GM19043 (cell line): ENCODE measurements around the gene IBA57.

Source experiments
- ATAC-seq: cut with Tn5 transposase; IDR thresholded peaks from one replicate; pipeline ENCODE4 v1.9.1; 2021; ENCODE audit warnings: low read depth; ENCODE audit not compliant: unreplicated experiment

The IBA57 gene

DNA sequence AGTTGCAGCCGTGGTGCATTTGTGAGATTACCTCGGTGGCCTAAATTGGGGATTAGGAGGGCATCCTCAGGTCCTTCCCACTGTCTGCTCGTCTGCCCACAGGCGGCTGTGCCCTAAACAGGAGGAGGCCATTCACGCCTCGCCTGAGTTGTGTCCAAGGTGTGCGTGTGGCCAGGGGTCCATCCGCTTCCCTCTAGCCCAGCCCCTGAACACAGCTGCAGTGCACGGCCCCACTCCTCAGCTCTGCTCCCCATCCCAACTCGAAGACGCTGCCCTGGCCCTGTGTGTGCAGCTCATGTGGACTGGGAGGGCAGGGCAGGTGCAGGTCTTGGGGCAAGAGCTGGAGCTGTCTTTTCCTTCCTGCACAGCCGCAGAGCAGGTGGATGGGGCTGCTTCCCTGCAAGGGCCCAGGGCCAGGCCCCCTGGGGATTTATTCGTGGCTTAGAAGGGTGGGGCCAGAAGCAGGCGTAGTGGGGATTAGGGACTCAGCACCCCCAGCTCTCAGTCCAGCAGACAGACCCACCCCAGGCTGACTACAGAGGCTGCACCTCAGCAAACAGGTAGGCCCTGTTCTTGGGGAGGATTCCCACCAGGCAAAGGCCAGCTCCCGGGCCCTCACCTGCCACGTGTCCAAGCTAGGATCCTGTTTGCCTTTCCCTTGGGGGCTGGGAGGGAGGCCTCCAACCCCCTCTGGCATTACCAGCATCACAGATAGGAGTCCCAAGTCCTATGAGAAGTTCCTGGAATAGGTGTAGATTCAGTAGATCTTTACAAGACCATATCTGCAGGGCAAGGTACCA lies 21.2 kb upstream of the IBA57 start:
- ATAC-seq = no peak

DNA sequence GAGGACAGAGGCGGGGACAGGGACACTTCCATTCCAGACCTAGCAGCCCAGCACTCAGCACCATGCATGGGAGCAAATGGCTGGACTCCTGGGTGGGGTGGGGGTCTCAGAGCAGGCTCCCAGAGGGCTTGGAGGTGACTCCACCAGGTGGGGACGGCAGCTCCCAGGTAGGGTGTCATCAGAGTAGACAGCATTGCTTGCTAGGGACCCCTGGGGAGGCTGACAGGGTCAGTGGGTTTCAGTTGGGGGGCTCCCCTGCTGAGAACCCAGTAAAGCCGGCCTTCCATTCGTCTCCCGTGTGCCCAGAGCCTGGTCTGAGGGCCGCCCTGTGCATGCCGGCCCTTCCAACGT lies 20.6 kb upstream of the IBA57 start:
- ATAC-seq = no peak

DNA sequence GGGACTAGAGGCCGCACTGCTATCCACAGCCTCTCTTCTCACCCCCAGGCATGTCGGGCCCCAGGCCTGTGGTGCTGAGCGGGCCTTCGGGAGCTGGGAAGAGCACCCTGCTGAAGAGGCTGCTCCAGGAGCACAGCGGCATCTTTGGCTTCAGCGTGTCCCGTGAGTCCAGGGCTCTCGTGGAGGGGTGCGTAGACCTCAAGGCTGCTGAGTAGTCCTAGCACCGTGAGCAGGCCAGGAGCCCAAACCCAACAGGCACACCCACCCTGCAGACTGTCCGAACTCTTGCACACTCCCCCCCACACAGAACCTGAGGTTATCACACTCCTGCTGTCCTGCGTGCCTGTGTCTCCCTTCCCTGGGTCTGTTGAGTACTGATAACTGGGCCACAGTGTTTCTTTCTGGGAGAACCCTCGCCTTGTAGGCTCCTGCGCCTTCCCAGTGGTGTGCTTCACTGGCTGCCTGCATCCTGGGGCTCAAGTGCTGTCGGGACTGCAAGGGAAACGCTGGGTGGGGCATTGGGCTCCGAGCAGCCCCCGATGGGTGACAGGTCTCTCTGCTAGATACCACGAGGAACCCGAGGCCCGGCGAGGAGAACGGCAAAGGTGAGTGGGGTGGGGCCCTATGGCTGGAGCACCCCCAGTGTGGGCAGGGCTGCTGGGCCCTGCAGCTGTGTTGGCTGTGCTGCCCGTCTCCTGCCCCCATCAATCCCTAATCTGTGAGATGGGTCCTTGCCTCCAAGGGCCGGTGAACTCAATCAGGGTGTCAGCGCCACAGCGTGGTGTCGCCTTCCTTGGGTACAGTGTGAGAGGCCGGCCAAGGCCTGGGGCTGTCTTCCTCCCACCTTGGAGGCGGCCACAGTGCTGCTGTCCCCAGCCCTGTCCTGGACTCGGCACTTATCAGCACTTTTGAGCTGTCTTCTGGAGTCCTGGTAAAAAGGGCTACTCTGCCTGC lies 19.9 kb upstream of the IBA57 start:
- no peak for ATAC-seq

DNA sequence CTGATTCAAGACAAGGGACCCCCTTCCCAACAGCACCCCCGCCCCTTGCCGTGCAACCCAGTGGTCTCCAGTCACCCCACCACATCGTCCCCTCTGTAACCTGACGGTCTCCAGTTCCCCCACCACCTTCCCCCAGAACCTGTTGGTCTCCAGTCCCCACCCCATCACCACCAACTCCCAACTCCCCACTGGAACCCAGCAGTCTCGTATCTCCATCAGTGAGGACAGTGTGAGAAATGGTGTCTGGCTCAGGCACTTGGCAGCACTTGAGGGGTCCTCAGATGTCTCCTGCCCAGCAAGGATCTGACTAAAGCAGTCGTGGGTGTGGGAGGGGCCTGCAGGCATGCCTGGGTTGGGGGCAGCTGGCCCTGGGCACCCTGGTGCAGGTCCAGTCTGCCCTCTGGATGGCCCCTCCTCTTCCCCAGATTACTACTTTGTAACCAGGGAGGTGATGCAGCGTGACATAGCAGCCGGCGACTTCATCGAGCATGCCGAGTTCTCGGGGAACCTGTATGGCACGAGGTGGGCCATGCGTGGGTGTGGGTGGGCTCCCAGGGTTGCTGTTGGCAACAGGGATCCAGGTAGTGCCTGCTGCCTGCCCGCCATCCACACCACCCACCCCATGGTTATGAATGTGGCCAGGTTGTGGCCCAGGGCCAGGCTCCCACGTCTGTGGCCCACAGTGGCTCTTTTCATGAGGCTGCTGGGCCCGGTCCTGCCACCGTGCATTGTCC lies 19.0 kb upstream of the IBA57 start:
- ATAC-seq = no peak

DNA sequence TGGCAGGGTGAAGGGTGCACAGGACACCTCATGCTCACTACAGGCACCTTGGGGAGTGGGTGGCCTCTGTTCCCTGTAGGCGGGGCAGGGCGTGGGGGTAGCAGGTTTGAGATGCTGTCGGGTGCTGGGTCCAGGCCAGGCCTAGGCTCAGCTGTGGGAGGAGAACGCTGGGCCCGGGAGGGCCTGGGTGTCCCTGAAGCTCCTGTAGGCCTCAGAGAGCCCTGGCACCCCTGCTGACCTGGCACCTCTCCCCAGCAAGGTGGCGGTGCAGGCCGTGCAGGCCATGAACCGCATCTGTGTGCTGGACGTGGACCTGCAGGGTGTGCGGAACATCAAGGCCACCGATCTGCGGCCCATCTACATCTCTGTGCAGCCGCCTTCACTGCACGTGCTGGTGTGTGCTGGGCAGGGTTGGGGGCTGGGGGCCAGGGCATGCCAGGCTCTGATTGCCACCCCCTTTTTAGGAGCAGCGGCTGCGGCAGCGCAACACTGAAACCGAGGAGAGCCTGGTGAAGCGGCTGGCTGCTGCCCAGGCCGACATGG lies 18.4 kb upstream of the IBA57 start:
- ATAC-seq = no peak

DNA sequence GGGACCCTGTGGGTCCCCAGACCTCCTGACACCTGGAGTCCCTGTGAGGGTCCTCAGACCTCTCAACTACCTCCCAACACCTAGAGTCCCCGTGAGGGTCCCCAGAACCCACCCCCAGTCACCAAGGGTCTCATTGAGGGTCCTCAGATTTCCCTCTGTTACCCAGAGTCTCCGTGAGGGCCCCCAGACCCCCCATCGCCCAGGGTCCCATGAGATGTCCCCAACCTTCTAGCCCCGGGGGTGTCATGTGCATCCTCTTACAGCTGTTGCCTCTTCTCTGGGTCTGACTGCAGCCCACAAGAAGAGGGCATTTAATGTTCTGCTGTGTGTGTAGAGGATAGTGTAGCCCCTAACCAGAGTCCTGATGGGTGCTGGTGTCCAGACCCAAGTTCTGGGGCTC lies 17.8 kb upstream of the IBA57 start:
- ATAC-seq = no peak

DNA sequence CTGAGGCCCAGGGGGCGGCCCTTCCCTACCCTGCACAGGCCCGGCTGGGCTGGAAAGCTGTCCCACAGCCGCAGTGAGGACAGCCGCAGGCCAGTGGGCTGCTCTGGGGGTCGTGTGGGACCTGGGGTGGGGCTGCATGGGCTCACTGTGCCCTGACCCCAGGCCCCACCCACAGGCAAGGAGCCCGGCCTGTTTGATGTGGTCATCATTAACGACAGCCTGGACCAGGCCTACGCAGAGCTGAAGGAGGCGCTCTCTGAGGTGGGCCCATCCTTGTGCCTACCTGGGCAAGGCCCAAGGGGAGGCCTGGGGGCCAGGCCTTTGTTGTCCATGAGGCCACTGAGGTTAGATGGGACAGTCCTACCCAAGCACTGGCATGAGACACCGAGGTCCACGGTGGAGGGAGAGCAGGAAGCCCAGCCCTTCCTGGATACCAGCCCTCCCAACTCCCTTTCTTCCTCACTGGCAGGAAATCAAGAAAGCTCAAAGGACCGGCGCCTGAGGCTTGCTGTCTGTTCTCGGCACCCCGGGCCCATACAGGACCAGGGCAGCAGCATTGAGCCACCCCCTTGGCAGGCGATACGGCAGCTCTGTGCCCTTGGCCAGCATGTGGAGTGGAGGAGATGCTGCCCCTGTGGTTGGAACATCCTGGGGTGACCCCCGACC lies 17.3 kb upstream of the IBA57 start:
- no peak for ATAC-seq

DNA sequence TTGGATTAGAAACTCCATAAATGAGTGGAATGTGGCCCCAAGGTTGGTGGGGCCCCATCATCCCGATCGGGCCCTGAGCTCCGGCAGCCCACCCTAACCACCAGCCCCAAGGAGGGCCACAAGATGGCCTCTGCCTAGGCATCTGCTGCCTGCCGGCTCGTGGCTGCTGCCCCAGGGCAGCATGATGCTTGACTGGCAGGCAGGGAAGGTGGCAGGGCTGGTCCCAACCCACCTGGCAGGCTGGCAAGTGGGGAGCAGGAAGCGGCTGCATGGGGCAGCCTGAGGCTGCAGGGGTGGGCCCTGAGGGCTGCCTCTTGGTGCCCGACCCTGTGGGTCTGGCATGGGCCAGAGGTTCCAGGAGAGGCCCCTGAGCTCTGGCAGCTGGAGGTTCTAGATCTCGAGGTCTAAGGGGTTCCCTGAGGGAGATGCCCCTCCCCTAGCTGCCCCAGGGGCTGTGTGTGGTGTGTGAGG lies 16.6 kb upstream of the IBA57 start:
- ATAC-seq = no peak

DNA sequence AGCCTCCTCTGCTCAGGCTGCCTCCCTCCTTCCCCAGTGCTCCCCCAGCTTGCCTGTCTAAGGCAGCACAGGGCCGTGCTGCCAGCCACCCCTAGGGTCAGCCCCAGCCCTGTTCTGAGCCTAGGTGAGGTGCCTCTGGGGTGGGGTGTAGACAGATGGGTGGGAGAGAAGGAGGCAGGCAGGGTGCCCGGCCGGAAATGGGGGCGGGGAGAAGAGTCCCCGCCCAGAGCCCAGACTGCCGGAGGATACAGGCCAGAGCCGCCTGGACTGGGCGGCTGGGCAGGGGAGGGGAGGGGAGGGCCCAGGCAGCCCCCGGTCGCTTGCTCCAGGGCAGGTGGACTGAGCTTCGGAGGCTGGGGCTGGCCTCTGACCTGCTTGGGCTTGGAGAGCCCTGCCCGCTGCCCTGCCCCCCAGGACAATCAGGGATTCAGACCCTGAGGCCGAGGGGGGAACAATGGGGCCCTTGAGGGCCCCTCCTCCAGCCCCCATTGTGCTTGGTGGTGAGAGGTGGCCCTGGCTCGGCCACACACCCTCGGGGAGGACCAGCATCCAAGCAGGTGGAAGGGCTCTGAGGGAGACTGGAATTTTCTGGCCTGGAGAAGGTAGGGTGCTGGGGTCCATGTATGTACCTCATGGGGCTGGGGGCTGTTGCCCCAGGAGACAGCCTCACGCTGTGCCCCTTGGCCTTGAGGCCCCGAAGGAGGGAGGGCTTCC lies 16.0 kb upstream of the IBA57 start, which contains the start of gene GJC2:
Gene GJC2 (plus strand): TSS at position 525 of the 714 bp plus-strand sequence. CDS start 7,829 bp downstream, outside the sequence.
- ATAC-seq = no peak

DNA sequence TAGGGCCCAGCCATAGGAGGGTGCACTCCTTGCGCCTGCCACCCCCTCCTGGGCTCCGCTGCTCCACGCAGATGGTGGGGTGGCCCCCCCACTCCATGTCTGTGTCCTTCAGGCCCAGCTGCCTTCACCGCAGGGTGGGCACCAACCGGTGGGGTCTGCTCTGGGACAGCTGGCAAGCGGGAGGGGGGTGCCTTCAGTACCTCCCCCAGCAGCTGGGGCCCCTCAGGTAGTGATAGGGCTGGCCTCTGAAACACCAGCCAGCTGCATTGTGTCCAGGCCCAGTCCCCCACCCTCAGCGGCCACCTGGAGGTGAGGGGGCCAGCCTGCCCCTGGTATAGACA lies 15.5 kb upstream of the IBA57 start:
- ATAC-seq = no peak

DNA sequence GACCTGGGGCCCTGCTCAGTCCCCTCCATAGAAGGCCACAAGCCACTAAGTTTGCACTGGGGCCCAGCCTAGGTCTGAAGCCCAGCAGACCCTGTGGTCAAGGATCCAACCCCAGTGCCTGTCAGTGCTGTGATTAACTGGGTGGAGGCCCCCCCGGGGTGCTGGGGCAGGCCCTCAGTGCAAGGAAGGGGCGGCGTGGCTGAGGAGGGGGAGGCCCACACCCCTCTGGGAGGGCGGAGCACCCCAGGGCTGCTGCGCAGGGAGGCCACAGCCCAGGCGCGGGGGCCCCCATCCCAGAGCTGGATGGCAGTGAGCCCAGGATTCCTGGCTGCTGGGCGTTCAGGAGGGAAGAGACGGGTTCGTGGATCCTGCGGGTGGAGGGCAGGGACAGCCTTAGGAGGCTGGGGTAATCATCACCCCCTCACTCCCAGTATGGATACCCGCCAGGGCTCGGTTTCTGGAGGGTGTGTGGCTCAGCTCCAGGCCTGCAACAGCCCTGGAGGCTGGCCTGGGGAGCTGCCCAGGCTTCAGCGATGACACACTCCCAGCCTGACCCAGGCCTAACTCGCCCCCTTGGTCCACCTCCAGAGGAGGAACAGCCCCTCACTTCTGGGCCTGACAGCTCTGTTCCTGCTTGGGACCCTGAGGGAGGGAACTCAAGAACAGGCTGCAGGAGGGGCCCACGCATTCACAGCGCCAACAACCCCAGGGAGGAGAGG lies 15.0 kb upstream of the IBA57 start:
- ATAC-seq = no peak

GRCh38 chr1:228151180-228151925 lies 14.3 kb upstream of the IBA57 start:
- no peak for ATAC-seq

DNA sequence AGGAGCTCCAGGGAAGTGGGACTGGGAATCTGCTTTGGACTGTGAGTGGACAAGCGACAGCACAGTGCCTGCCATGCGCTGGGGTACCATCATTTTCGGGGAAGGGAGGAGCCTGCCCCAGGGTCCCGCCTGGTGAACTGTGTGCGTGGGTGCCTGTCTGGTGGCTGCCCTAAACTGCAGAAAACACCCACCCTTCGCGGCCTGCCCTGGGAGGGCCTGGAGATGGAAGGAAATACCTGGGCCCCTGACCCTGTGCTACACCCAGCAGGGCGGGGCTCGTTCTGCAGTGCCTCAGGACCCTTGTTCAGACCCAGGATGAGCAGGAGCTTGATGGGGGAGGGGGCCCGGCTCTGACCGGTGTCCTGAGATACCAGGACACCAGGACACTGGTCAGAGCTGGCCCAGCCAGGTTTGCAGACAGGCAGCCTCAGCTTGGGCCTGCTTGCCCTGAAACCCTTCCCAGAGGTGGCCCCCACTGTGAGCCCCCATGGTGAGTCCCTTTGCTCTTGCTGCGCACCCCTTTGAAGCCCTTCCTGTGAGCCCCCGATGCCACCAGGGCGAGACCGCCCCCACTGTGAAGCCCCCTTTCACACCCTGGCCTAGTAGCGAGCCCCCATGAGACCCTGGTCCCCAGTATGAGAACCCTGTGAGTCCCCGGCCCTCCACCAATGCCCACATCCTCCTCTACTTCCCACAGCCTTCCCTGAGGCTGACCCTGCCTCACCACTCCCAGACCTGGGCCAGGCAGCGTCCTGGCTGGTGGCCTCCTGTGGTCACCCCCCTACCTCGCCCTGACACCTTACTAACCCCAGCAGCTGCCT lies 13.3 kb upstream of the IBA57 start:
- ATAC-seq = no peak

- ATAC-seq = no peak
Observed at GRCh38 chr1:228152918-228153258, 12.7 kb upstream of the IBA57 start.

DNA sequence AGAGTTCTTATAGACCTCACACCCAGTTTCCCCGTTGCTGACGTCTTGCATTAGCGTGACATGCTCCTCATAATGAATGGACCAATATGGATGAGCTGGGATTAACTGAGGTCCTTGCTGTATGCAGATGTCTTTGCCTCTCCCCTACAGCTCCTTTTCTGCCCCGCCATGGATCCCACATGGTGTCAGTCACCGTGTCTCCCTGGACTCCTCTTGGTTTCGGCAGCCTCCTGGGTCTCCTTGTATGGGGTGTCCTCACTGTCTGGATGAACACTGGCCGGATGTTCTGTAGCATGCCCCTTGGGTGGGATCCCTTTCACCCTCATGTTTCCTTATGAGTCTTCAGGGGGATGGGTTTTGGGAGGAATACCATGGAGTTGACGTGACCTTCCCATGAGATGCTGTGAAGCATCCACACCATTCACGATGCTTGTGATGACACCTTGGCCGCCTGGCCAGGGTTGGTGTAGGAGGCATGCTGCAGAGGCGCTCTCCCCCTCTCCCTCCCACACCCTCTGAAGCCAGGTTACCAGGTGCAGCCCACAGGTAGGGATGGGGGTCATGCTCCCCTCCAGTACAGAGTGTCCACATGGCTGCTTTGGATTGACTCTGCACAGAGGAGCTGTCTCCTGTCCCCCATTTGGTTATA lies 11.5 kb upstream of the IBA57 start:
- ATAC-seq = no peak

GRCh38 chr1:228154670-228155571 lies 10.7 kb upstream of the IBA57 start:
- ATAC-seq = no peak
